ENCODE results near the gene KIAA1614.

The KIAA1614 gene

GRCh38 chr1:180912801-180913565, at the start of gene KIAA1614:
Gene KIAA1614 (plus strand): TSS chr1:180912897. CDS start chr1:180913244, 347 bp downstream.
- H3K27me3 ChIP-seq = peaks cover 88% of the 10 kb centered on the region
- TF ChIP-seq CTCF (IDR thresholded peaks at IDR 0.05) = no peak
- no peaks in the 10 kb centered on the region for H3K36me3 ChIP-seq
- H3K4me1 ChIP-seq (ENCODE audit: control insufficient read depth in 1 of 2, insufficient read depth in 1 of 2, low read depth in 1 of 2, low read length in 1 of 2) = peaks cover 8 to 21% of the 10 kb centered on the region in 2 experiments
- H3K27ac ChIP-seq = no peak within 1 kb of the TSS
- no peaks in the 10 kb centered on the region for H3K9me3 ChIP-seq
- peak within 1 kb of the TSS; percentile 25 to 48 for H3K4me3 ChIP-seq (ENCODE audit: low read depth in 1 of 2, low read length in 1 of 2)

GRCh38 chr1:180863158-180863775, 49.4 kb upstream of the KIAA1614 start:
- H3K4me3 ChIP-seq (ENCODE audit: low read depth in 1 of 2, low read length in 1 of 2) = no peak overlapping the region
- H3K27me3 ChIP-seq = no peaks in the 10 kb centered on the region
- H3K27ac ChIP-seq = no peak overlapping the region
- peaks cover 0 to under 1% of the 10 kb centered on the region in 2 experiments for H3K4me1 ChIP-seq (ENCODE audit: control insufficient read depth in 1 of 2, insufficient read depth in 1 of 2, low read depth in 1 of 2, low read length in 1 of 2)
- peaks cover 3% of the 10 kb centered on the region for H3K36me3 ChIP-seq
- TF ChIP-seq CTCF (IDR thresholded peaks at IDR 0.05) = peak; percentile 63
- no peaks in the 10 kb centered on the region for H3K9me3 ChIP-seq

GRCh38 chr1:180881806-180882509, 30.7 kb upstream of the KIAA1614 start:
- no peaks in the 10 kb centered on the region for H3K4me1 ChIP-seq (ENCODE audit: control insufficient read depth in 1 of 2, insufficient read depth in 1 of 2, low read depth in 1 of 2, low read length in 1 of 2)
- H3K27ac ChIP-seq = no peak overlapping the region
- no peak overlapping the region for H3K4me3 ChIP-seq (ENCODE audit: low read depth in 1 of 2, low read length in 1 of 2)
- peaks cover 6% of the 10 kb centered on the region for H3K36me3 ChIP-seq
- no peaks in the 10 kb centered on the region for H3K27me3 ChIP-seq
- H3K9me3 ChIP-seq = no peaks in the 10 kb centered on the region
- no peak for TF ChIP-seq CTCF (IDR thresholded peaks at IDR 0.05)

GRCh38 chr1:180884588-180885300, 28.0 kb upstream of the KIAA1614 start:
- no peak overlapping the region for H3K4me3 ChIP-seq (ENCODE audit: low read depth in 1 of 2, low read length in 1 of 2)
- H3K9me3 ChIP-seq = no peaks in the 10 kb centered on the region
- no peak for TF ChIP-seq CTCF (IDR thresholded peaks at IDR 0.05)

GRCh38 chr1:180886338-180886737, 26.4 kb upstream of the KIAA1614 start:
- Histone ChIP-seq H3K36me3 (no peaks in the 10 kb centered on the region), H3K9me3 (no peaks in the 10 kb centered on the region), H3K4me3 (ENCODE audit: low read depth in 1 of 2, low read length in 1 of 2) (no peak overlapping the region), H3K4me1 (ENCODE audit: control insufficient read depth in 1 of 2, insufficient read depth in 1 of 2, low read depth in 1 of 2, low read length in 1 of 2) (no peaks in the 10 kb centered on the region), H3K27ac (no peak overlapping the region), H3K27me3 (no peaks in the 10 kb centered on the region)
- no peak for TF ChIP-seq CTCF (IDR thresholded peaks at IDR 0.05)

More at GRCh38 chr1:180884588-180885300, 28.0 kb upstream of the KIAA1614 start:
- Histone ChIP-seq H3K27ac (no peak overlapping the region), H3K4me1 (ENCODE audit: control insufficient read depth in 1 of 2, insufficient read depth in 1 of 2, low read depth in 1 of 2, low read length in 1 of 2) (no peaks in the 10 kb centered on the region), H3K27me3 (no peaks in the 10 kb centered on the region), H3K36me3 (peaks cover 6% of the 10 kb centered on the region)

All from neutrophil (primary cell).